ENCODE measurements around the gene PCSK2.

DNA sequence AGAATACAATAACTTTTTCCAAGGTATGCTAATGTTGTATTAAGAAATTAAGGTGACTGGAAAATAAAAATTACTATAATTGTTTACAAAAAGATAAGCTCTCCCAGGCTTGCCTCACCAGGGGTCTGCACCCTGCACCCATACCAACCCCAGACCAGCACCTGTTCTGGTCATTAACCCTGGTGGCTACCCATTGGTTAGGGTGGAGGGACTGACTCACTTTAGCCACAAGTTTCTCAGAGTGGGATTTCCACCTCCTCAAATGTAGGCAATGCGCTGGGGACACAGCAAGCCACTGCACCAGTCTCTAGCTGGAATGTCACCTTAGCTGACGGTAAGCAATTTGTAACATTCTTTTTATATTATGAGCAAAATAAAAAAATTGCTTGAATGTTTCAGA lies 221.2 kb downstream of the PCSK2 start:
- TF ChIP-seq, protein P1, sequence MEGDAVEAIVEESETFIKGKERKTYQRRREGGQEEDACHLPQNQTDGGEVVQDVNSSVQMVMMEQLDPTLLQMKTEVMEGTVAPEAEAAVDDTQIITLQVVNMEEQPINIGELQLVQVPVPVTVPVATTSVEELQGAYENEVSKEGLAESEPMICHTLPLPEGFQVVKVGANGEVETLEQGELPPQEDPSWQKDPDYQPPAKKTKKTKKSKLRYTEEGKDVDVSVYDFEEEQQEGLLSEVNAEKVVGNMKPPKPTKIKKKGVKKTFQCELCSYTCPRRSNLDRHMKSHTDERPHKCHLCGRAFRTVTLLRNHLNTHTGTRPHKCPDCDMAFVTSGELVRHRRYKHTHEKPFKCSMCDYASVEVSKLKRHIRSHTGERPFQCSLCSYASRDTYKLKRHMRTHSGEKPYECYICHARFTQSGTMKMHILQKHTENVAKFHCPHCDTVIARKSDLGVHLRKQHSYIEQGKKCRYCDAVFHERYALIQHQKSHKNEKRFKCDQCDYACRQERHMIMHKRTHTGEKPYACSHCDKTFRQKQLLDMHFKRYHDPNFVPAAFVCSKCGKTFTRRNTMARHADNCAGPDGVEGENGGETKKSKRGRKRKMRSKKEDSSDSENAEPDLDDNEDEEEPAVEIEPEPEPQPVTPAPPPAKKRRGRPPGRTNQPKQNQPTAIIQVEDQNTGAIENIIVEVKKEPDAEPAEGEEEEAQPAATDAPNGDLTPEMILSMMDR (IDR thresholded peaks at IDR 0.05 in 8 of 11, conservative IDR thresholded peaks at IDR 0.05 in 3 of 11), result no peak
- TF ChIP-seq POLR2AphosphoS5 (IDR thresholded peaks at IDR 0.05), result no peak
- TF ChIP-seq POLR2A (IDR thresholded peaks at IDR 0.05), result no peak

Measured in spleen (tissue), 7 donors.